Transverse colon (tissue), 4 donors: ENCODE results near the gene STK4.

Experiments
- CTCF ChIP-seq, 5 experiments: fragments of 200-600 bp in 3 of 5; fragments of 450-650 bp in 2 of 5; sonication (generic) in 3 of 5; IDR thresholded peaks; 1 replicate in 2 of 5; 2 replicates in 3 of 5; pipeline ENCODE4 v1.5.1; 2016 to 2017; ENCODE audit warnings: antibody characterized with exemption in 5 of 5, inconsistent platforms in 3 of 5, mild to moderate bottlenecking in 2 of 5, moderate library complexity in 1 of 5
- EP300 ChIP-seq: sonication (generic); formaldehyde crosslinking; IDR thresholded peaks from one replicate; pipeline ENCODE4 v1.6.1; 2017; ENCODE audit warnings: antibody characterized with exemption, low read depth
- POLR2A ChIP-seq: fragments of 450-650 bp; IDR thresholded peaks from one replicate; pipeline ENCODE4 v1.6.1; 2016; ENCODE audit warnings: antibody characterized with exemption, mild to moderate bottlenecking, moderate library complexity
- POLR2AphosphoS5 ChIP-seq, 3 donors: sonication (generic); formaldehyde crosslinking; IDR thresholded peaks; one replicate each; pipeline ENCODE4 v1.6.1; 2016; ENCODE audit warnings: antibody characterized with exemption in 3 of 3

- TF ChIP-seq CTCF (IDR thresholded peaks at IDR 0.05) = no peak
- TF ChIP-seq EP300 = no peak
- TF ChIP-seq POLR2AphosphoS5 (IDR thresholded peaks at IDR 0.05) = no peak
- no peak for TF ChIP-seq POLR2A
Measured at GRCh38 chr20:45087814-45088213, 121.5 kb downstream of the STK4 start.
